Measurements from ENCODE around the gene TMEM132C.
"Not testable (repeated sequence)": the region's sequence is repeated elsewhere in the genome, so short reads cannot be mapped to it uniquely, and the experiment has no call there.

Gene TMEM132C

GRCh38 chr12:128423205-128423604 is 156.2 kb downstream of the TMEM132C start:
- DNase-seq, result no peak

GRCh38 chr12:128424931-128425431 is 158.0 kb downstream of the TMEM132C start:
- no peak for DNase-seq

DNA sequence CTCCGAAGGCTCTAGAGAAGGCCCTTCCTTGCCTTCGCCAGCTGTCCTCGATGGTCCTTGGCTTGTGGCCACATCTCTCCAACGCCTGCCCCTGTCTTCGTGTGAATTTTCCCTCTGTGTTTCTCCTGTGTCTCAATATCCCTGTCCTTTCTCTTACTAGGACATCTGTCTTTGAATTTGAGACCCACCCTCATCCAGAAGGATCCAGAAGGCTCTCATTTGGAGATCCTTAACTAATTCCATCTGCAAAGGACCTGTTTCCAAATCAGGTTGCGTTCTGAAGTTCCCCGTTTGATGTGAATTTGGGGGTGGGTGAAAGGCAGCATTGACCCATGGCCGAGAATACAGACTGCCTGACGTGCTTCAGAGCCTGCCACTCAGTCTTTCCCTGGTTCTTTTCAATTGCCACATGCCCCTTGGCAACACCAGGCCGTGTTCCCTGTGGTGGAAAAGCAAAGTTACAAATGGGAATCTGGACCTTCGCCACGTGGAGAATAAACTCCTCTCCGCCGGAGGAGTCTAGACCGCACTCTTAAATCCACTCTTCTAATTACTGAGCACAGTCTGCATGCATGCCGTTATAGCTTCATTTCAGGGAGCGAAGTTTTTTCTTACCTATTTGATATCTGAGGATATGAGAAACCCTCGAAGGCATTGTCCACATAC is 158.8 kb downstream of the TMEM132C start:
- no peak for DNase-seq

GRCh38 chr12:128426511-128426910 is 159.5 kb downstream of the TMEM132C start:
- no peak for DNase-seq

DNA sequence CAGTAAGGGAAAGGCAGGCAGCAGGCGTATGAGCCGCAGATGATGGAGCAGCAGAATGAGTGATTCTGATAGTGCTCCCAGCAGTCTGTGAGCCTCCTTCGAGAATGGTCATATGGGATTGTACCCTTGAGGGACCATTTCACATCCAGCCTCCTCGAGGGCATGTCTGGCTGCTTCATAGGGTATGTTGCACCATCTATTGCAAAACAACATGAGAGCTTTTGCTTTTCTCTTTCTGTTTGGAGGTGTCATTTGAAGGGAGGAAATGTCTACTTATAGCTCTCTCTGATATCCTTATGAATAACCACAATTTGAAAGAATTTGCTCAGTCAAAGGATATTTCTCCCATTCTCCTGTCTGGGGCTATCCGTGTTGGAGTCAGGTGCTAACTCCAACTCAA is 172.8 kb downstream of the TMEM132C start:
- no peak for DNase-seq

DNA sequence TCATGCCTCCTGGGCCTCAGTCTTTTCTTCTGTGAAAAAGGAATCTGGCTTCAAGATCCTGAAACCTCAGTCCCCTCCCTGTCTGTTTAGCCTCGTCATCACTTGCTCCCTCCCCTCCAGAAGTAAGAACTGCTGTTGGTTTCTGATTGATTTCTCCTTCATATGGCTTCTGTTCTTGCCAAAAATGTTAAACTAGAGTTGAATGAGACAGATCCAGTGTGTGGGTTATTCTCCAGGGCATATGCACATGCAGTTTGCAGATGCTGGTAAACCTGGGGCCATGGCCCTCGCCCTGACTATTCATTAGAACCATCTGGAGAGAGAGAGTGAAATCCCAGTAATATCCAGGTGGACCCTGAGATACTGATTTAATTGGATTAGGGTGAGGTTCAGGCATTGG is 175.1 kb downstream of the TMEM132C start:
- no peak for DNase-seq

GRCh38 chr12:128444598-128444997 is 177.6 kb downstream of the TMEM132C start:
- no peak for DNase-seq

DNA sequence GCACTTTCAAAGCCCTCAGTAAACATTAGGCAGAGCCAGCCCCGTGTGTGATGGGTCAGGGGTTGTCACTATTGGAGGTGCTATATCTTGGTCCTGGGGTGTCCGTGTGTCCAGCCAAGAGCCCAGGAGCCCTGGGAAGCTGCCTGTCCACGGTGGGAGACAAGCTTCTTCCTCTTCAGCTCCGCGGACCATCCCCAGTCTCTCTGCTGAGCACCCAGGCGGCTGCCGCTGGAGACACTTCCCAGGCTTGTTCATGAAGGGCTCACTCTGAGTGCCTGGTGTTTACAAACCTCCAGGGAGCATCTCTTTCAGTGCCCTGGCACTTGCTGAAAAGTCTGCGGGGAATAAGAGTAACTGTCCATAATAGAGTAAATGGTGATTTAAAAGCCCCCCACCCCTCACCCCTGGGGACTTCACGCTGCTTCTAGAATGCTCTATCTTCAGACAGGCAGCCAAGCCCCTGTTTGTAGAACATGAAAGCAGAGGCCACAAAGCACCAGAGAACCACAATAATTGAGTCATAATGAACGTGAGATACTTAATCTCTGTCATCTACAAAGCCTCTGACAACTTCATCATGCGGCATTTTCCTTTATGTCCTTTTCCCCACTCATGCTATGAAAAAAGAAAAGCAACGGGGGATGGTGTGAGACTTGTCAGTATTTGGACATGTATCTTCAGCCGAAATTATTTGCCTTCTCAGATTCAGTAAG is 178.6 kb downstream of the TMEM132C start:
- no peak for DNase-seq

- DNase-seq, result no peak
Measured at GRCh38 chr12:128449146-128449894, 182.3 kb downstream of the TMEM132C start.

GRCh38 chr12:128450810-128451209 is 183.8 kb downstream of the TMEM132C start:
- no peak for DNase-seq

DNA sequence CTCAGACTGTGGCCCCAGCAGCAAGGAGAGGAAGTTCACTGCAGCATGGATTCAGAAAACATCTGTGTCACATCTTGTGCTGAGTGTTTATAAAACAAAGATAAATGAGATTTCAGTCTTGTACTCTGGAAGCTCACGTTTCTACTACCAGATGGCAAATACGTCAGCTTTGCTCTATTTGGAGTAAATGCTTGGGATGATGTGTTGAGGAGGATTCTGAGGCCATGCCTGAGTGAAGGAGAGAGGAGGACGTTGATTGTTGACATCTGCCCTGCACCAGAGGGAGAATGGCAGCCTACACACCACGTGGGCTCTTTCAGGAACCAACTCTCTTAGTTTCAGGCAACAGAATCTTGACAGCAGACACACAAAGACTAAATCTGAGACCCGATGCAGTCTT is 188.9 kb downstream of the TMEM132C start:
- no peak for DNase-seq

DNA sequence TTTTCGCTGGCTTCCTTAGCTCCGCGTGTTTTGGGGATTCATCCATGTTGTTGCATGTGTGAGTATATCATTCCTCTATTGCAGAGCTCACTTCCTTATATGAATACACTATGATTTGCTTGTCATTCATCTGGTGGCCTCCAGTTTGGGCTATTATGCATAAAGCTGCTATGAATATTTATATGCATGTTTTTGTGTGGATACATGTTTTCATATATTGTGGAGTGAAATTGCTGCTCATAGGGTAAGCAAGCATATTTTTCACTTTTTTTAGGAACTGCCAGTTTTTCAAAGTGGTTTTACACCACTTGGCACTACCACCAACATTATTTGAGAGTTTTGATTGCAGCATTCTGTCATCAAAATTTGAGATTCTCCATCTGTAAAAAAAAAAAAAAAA is 190.0 kb downstream of the TMEM132C start:
- DNase-seq, result no peak

DNA sequence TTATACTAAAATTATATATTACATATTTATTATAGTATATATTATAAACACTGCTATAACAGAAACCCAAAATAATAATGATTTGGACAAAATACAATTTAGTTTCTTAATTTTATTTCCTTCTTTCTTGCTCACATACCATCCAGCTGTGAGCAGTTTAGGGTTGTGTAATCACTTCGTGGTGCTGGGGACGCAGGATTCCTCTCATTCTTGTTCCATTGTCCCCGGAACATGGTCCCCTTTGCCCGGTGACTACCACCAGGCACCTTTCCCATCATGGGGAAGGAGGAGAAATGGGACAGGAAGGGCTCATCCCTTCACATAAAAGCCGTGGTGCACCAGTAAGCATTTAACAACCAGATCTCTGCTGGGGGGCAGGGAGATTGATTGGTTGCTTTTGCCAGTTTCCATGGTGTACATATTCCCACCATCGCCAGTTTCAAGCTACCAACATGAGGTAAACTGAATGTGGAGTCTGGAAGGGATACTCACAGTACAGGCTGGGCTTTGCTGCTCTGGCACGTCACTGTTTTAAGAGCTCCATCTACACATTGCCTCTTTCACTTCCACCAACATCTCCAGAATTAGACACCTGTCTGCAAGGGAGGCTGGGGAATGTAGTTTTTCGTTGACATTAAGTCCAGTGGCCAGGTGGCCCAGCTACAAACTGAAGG is 191.5 kb downstream of the TMEM132C start:
- no peak for DNase-seq

GRCh38 chr12:128459067-128459466 is 192.1 kb downstream of the TMEM132C start:
- no peak for DNase-seq

GRCh38 chr12:128463881-128464280 is 196.9 kb downstream of the TMEM132C start:
- DNase-seq, result no peak

DNA sequence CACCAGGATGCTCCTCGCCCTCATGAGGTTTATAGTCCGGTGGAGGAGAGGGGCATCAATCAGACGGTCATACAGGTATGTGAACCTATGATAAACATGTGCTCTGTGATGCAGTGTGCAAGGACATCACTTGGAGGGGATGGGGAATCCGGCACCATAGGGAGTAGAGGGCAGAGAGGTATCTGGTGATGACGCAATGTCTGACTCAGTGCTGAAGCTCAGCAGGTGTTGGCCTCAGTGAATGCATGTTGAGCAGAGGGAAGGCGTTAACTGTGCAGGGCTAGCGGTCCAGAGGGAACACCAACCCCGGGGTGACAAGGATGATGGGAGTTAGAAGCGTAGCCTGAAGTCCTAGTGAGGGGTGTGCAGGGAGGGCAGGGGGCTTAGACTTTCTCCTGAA is 200.9 kb downstream of the TMEM132C start:
- no peak for DNase-seq

DNA sequence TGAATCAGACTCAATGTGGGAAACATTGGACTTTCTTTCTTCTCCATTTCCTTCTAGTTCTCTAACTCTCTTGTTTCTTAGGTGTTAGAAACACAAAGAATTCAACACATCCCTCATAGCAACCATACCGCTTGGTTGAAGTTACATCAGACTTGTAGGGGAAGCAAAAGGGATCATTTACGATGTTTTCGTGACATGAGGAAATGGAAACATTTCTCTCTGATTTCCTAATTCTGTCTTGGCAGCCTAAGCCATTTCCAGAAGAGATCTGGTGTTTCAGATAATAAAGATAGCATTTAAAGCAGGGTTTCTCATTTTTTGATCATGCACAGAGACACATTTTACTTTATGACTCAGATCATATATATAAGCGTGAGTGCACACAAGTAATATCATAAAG is 202.0 kb downstream of the TMEM132C start:
- DNase-seq, result no peak

- DNase-seq, result no peak
Measured at GRCh38 chr12:128471491-128471890, 204.5 kb downstream of the TMEM132C start.

GRCh38 chr12:128474916-128475315 is 207.9 kb downstream of the TMEM132C start:
- no peak for DNase-seq

DNA sequence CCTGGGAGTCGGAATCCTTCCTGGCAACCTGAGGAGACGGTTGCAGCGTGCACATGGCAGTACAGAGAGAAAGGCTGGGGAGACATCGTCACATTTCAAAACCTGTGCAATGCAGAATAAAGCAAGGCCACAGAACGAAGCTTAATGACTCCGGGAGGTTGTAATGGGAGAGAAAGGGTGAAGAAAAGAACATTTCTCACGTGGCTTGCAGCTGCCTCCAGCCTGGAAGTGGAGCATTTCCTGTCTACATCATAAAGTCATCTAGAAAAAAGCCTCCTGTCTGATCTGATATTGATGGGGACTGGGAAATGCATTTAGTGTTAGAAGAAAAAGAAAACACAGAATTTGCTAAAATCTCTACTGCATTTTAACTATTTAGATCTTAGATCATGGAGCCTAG is 209.3 kb downstream of the TMEM132C start:
- DNase-seq, result no peak

- no peak for DNase-seq
Measured at GRCh38 chr12:128483526-128484255, 216.7 kb downstream of the TMEM132C start.

DNA sequence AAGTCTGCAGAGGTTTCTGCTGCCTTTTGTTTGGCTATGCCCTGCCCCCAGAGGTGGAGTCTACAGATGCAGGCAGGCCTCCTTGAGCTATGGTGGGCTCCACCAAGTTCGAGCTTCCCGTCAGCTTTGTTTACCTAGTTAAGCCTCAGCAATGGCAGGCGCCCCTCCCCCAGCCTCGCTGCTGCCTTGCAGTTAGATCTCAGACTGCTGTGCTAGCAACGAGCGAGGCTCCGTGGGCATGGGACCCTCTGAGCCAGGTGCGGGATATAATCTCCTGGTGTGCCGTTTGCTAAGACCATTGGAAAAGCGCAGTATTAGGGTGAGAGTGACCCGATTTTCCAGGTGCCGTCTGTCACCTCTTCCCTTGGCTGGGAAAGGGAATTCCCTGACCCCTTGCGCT is 230.4 kb downstream of the TMEM132C start:
- not testable (repeated sequence) for DNase-seq

- DNase-seq, result no peak
Measured at GRCh38 chr12:128507470-128507869, 240.5 kb downstream of the TMEM132C start.
